ENCODE results near the gene UBN2. TPM values are rescaled to one million over a fixed set of nuclear protein-coding genes. Genes with fewer than 3 reads are reported as not detected.
A peak's percentile ranks its signal among the peaks of the same experiment; 100 is the strongest.

Gene UBN2
- total RNA-seq, 1 experiment from 2014 or later, result 39.0 TPM

DNA sequence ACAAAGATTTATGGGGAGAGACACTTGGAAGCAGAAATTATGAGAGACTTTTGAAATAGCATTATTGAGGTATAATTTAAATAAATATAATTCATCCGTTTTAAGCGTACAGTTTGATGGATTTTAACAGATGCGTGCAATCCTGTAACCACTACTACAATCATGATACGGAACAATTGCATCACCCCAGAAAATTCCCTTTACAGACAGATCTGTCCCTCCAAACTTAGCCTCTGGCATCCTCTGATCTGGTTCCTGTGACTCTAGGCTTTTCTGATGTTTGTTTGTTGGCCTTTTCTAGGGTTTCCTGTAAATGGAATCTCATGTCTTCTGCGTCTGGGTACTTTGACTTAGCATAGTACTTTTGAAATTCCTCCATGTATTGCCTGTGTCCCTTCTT, 15.5 kb downstream of the UBN2 start:
- Mint-ChIP-seq H3K36me3 (peaks cover 49% of the 10 kb centered on the region), H3K4me1 (no peaks in the 10 kb centered on the region), H3K27me3 (ENCODE audit: low read depth) (no peaks in the 10 kb centered on the region), H3K9me3 (0 out of 2 replicates have a peak, but pooled peaks cover 4% of the 10 kb centered on the region), H3K27ac (peak overlapping the region; percentile 11; the same call in 1 of the 2 replicates), H3K4me3 (no peak overlapping the region)
- ChIA-PET CTCF (no interaction called here), POLR2A (no interaction called here)
- no peak for DNase-seq (ENCODE audit: low spot score)
- no peak for TF ChIP-seq E2F1 (CRISPR knock-in tag; IDR thresholded peaks at IDR 0.05)
- no peak for TF ChIP-seq FOXJ3 (CRISPR knock-in tag; IDR thresholded peaks at IDR 0.05; ENCODE audit: borderline replicate concordance)
- TF ChIP-seq ZNF512 (CRISPR knock-in tag; IDR thresholded peaks at IDR 0.05; ENCODE audit: borderline replicate concordance), result no peak
- no peak for TF ChIP-seq GABPB1 (CRISPR knock-in tag; IDR thresholded peaks at IDR 0.05)
- no peak for TF ChIP-seq ZBTB21 (CRISPR knock-in tag; IDR thresholded peaks at IDR 0.05; ENCODE audit: borderline replicate concordance)
- TF ChIP-seq TEAD1 (CRISPR knock-in tag; IDR thresholded peaks at IDR 0.05), result no peak
- no peak for TF ChIP-seq SMAD3 (CRISPR knock-in tag; IDR thresholded peaks at IDR 0.05; ENCODE audit: borderline replicate concordance)
- no peak for TF ChIP-seq ZNF671 (CRISPR knock-in tag; IDR thresholded peaks at IDR 0.05)
- TF ChIP-seq MYBL2 (CRISPR knock-in tag; IDR thresholded peaks at IDR 0.05), result no peak
- no peak for TF ChIP-seq ZNF425 (CRISPR knock-in tag; conservative IDR thresholded peaks at IDR 0.05)
- TF ChIP-seq, protein P1, sequence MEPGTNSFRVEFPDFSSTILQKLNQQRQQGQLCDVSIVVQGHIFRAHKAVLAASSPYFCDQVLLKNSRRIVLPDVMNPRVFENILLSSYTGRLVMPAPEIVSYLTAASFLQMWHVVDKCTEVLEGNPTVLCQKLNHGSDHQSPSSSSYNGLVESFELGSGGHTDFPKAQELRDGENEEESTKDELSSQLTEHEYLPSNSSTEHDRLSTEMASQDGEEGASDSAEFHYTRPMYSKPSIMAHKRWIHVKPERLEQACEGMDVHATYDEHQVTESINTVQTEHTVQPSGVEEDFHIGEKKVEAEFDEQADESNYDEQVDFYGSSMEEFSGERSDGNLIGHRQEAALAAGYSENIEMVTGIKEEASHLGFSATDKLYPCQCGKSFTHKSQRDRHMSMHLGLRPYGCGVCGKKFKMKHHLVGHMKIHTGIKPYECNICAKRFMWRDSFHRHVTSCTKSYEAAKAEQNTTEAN (CRISPR knock-in tag; IDR thresholded peaks at IDR 0.05), result no peak
- TF ChIP-seq, protein P2, sequence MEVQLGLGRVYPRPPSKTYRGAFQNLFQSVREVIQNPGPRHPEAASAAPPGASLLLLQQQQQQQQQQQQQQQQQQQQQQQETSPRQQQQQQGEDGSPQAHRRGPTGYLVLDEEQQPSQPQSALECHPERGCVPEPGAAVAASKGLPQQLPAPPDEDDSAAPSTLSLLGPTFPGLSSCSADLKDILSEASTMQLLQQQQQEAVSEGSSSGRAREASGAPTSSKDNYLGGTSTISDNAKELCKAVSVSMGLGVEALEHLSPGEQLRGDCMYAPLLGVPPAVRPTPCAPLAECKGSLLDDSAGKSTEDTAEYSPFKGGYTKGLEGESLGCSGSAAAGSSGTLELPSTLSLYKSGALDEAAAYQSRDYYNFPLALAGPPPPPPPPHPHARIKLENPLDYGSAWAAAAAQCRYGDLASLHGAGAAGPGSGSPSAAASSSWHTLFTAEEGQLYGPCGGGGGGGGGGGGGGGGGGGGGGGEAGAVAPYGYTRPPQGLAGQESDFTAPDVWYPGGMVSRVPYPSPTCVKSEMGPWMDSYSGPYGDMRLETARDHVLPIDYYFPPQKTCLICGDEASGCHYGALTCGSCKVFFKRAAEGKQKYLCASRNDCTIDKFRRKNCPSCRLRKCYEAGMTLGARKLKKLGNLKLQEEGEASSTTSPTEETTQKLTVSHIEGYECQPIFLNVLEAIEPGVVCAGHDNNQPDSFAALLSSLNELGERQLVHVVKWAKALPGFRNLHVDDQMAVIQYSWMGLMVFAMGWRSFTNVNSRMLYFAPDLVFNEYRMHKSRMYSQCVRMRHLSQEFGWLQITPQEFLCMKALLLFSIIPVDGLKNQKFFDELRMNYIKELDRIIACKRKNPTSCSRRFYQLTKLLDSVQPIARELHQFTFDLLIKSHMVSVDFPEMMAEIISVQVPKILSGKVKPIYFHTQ (CRISPR knock-in tag; IDR thresholded peaks at IDR 0.05), result no peak
- no peak for ATAC-seq

DNA sequence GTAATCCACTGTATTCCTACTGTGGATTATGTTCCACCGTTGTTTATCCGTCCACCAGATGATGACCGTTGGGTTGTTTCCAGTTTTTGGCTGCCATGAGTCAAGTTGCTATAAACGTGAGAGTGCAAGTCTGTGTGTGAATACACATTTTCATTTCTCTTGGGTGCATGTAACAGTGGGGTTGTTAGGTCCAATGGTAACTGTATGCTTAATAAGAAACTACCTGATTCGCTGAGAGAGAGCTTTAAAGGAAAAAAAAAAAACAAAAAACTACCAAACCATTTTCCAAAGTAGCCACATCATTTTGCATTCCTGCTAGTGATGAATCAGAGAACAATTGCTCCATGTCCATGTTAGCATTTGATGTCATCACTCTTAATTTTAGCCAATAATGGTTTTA, 15.9 kb downstream of the UBN2 start:
- H3K9me3 Mint-ChIP-seq, result 0 out of 2 replicates have a peak, but pooled peaks cover 4% of the 10 kb centered on the region
- no peak overlapping the region for H3K4me3 Mint-ChIP-seq
- DNase-seq (ENCODE audit: low spot score), result no peak
- TF ChIP-seq SMAD4 (CRISPR knock-in tag; IDR thresholded peaks at IDR 0.05) (no peak), OVOL2 (CRISPR knock-in tag; IDR thresholded peaks at IDR 0.05; ENCODE audit: borderline replicate concordance) (no peak), ESRRA (CRISPR knock-in tag; IDR thresholded peaks at IDR 0.05; ENCODE audit: borderline replicate concordance) (no peak)
- TF ChIP-seq, protein P3, sequence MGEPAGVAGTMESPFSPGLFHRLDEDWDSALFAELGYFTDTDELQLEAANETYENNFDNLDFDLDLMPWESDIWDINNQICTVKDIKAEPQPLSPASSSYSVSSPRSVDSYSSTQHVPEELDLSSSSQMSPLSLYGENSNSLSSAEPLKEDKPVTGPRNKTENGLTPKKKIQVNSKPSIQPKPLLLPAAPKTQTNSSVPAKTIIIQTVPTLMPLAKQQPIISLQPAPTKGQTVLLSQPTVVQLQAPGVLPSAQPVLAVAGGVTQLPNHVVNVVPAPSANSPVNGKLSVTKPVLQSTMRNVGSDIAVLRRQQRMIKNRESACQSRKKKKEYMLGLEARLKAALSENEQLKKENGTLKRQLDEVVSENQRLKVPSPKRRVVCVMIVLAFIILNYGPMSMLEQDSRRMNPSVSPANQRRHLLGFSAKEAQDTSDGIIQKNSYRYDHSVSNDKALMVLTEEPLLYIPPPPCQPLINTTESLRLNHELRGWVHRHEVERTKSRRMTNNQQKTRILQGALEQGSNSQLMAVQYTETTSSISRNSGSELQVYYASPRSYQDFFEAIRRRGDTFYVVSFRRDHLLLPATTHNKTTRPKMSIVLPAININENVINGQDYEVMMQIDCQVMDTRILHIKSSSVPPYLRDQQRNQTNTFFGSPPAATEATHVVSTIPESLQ (CRISPR knock-in tag; IDR thresholded peaks at IDR 0.05), result no peak
- no peak for ATAC-seq
- H3K27me3 Mint-ChIP-seq (ENCODE audit: low read depth), result no peaks in the 10 kb centered on the region
- CTCF ChIA-PET, result no interaction called here
- POLR2A ChIA-PET, result no interaction called here
- H3K27ac Mint-ChIP-seq, result peak overlapping the region; percentile 11; the same call in 1 of the 2 replicates
- no peaks in the 10 kb centered on the region for H3K4me1 Mint-ChIP-seq
- peaks cover 53% of the 10 kb centered on the region for H3K36me3 Mint-ChIP-seq
